Liver (tissue), 9 donors: Measurements from ENCODE around the gene LRRN4CL. TPM values are rescaled to one million over a fixed set of nuclear protein-coding genes. Genes with fewer than 3 reads are reported as not detected.

Source experiments
- DNase-seq: peaks from one replicate; pipeline ENCODE4 v3.0.0-alpha.2; 2017; ENCODE audit warnings: low spot score
- H3K27ac ChIP-seq, 2 donors: one replicate each; pipeline ENCODE4 v1.7.0; 2013; ENCODE audit warnings: inconsistent platforms in 2 of 2, low read length in 2 of 2, control low read depth in 1 of 2, low read depth in 1 of 2, mild to moderate bottlenecking in 1 of 2
- H3K27me3 ChIP-seq, 4 donors: one replicate each; pipeline versions ENCODE4 v1.6.1 to v1.7.0; 2013; ENCODE audit warnings: low read length in 3 of 4, inconsistent platforms in 1 of 4, mild to moderate bottlenecking in 1 of 4, moderate library complexity in 1 of 4; ENCODE audit not compliant: control insufficient read depth in 4 of 4, insufficient read depth in 4 of 4
- H3K36me3 ChIP-seq, 4 donors: one replicate each; pipeline versions ENCODE4 v1.6.1 to v1.7.0; 2013; ENCODE audit warnings: low read length in 3 of 4, mild to moderate bottlenecking in 3 of 4, low read depth in 1 of 4, moderate library complexity in 1 of 4; ENCODE audit not compliant: control insufficient read depth in 4 of 4, insufficient read depth in 3 of 4
- H3K4me1 ChIP-seq, 4 donors: one replicate each; pipeline versions ENCODE4 v1.6.1 to v1.7.0; 2013; ENCODE audit warnings: low read length in 3 of 4, mild to moderate bottlenecking in 3 of 4, moderate library complexity in 1 of 4; ENCODE audit not compliant: control insufficient read depth in 4 of 4, insufficient read depth in 4 of 4
- H3K4me3 ChIP-seq, 3 donors: one replicate each; pipeline versions ENCODE4 v1.6.1 to v1.7.0; 2013; ENCODE audit warnings: low read length in 3 of 3, control low read depth in 1 of 3, low read depth in 1 of 3, mild to moderate bottlenecking in 1 of 3
- H3K9ac ChIP-seq, 2 donors: one replicate each; pipeline ENCODE4 v1.7.0; 2013; ENCODE audit warnings: low read length in 2 of 2, mild to moderate bottlenecking in 2 of 2, moderate library complexity in 2 of 2, control low read depth in 1 of 2, low read depth in 1 of 2
- H3K9me3 ChIP-seq, 4 donors: one replicate each; pipeline versions ENCODE4 v1.6.1 to v1.7.0; 2013; ENCODE audit warnings: low read length in 3 of 4; ENCODE audit not compliant: control insufficient read depth in 4 of 4
- EGR1 ChIP-seq, 2 donors: IDR thresholded peaks; 2 replicates each; pipeline ENCODE4 v1.6.1; 2016 to 2018; ENCODE audit warnings: antibody characterized with exemption in 2 of 2, low read depth in 2 of 2
- FOXA1 ChIP-seq: IDR thresholded peaks from 2 replicates; pipeline ENCODE4 v1.6.1; 2016; ENCODE audit warnings: antibody characterized with exemption
- FOXA2 ChIP-seq: IDR thresholded peaks from 2 replicates; pipeline ENCODE4 v1.6.1; 2016; ENCODE audit warnings: antibody characterized with exemption
- GABPA ChIP-seq, 2 donors: IDR thresholded peaks in 1 of 2; conservative IDR thresholded peaks in 1 of 2; 2 replicates each; pipeline ENCODE4 v1.6.1; 2016; ENCODE audit warnings: antibody characterized with exemption in 2 of 2, mild to moderate bottlenecking in 1 of 2, moderate library complexity in 1 of 2
- HNF4A ChIP-seq, 2 donors: conservative IDR thresholded peaks; 2 replicates each; pipeline ENCODE4 v1.6.1; 2016; ENCODE audit warnings: antibody characterized with exemption in 2 of 2, mild to moderate bottlenecking in 2 of 2
- HNF4G ChIP-seq: IDR thresholded peaks from 2 replicates; pipeline ENCODE4 v1.6.1; 2016; ENCODE audit warnings: antibody characterized with exemption
- JUND ChIP-seq, 2 donors: IDR thresholded peaks; 2 replicates each; pipeline ENCODE4 v1.6.1; 2016; ENCODE audit warnings: antibody characterized with exemption in 2 of 2
- NR2F2 ChIP-seq: IDR thresholded peaks from 2 replicates; pipeline ENCODE4 v1.6.1; 2016; ENCODE audit warnings: antibody characterized with exemption
- RAD21 ChIP-seq, 2 donors: IDR thresholded peaks; 2 replicates each; pipeline ENCODE4 v1.6.1; 2016; ENCODE audit warnings: antibody characterized with exemption in 2 of 2, mild to moderate bottlenecking in 2 of 2
- RXRA ChIP-seq, 2 donors: IDR thresholded peaks; 2 replicates each; pipeline ENCODE4 v1.6.1; 2017 to 2018; ENCODE audit warnings: antibody characterized with exemption in 2 of 2, mild to moderate bottlenecking in 1 of 2
- SP1 ChIP-seq: IDR thresholded peaks from 2 replicates; pipeline ENCODE4 v1.6.1; 2018; ENCODE audit warnings: antibody characterized with exemption, mild to moderate bottlenecking
- TAF1 ChIP-seq: conservative IDR thresholded peaks from 2 replicates; pipeline ENCODE4 v1.6.1; 2016; ENCODE audit warnings: antibody characterized with exemption, mild to moderate bottlenecking
- YY1 ChIP-seq: IDR thresholded peaks from 2 replicates; pipeline ENCODE4 v1.6.1; 2016; ENCODE audit warnings: antibody characterized with exemption, mild to moderate bottlenecking
- WGBS: extraction: QIAGEN DNeasy Blood & Tissue Kit; methylation state at CpG from one replicate; pipeline ENCODE4 v1.1.7; 2013; 5-methylcytosine and 5-hydroxymethylcytosine counted together
- polyA plus RNA-seq, 2 donors: library from polyadenylated mRNA; stranded (reverse) in 1 of 2; unstranded in 1 of 2; fragments of 200-250 nt in 1 of 2; fragments of >200 nt in 1 of 2; fragmentation: Nextera tagmentation in 1 of 2; extraction: Ambion mirVana in 1 of 2; gene quantifications; one replicate each; pipeline versions ENCODE4 v1.2.1 to v1.2.3, GENCODE V29; 2013 to 2015
- total RNA-seq, 2 donors: library from RNA; depleted of rRNA; stranded (reverse); fragments of >200 nt; gene quantifications; one replicate each; pipeline ENCODE4 v1.2.3, GENCODE V29; 2014
- TF ChIP-seq, protein P1 (sequence below): IDR thresholded peaks from 2 replicates; pipeline ENCODE4 v1.6.1; 2016; ENCODE audit warnings: antibody characterized with exemption, mild to moderate bottlenecking
- TF ChIP-seq, protein P2 (sequence below): IDR thresholded peaks from 2 replicates; pipeline ENCODE4 v1.6.1; 2016; ENCODE audit warnings: antibody characterized with exemption
- TF ChIP-seq, protein P3 (sequence below): fragments of 150-350 bp; IDR thresholded peaks from 2 replicates; pipeline ENCODE4 v1.5.1; 2017; ENCODE audit warnings: improper control_type of control experiment, low read depth, low read length; ENCODE audit not compliant: missing input control
- TF ChIP-seq, protein P4 (sequence below): IDR thresholded peaks from 2 replicates; pipeline ENCODE4 v1.6.1; 2016; ENCODE audit warnings: antibody characterized with exemption
- TF ChIP-seq, protein P5 (sequence below): IDR thresholded peaks from 2 replicates; pipeline ENCODE4 v1.6.1; 2016; ENCODE audit warnings: antibody characterized with exemption
- donor health status: healthy.
- donor health status: healthy.
- donor health status: healthy.
- donor health status: healthy.
- donor health status: healthy.

Gene LRRN4CL
- total and polyA plus RNA-seq, 4 donors, result 0.06 to 0.08 TPM; not detected in 2

DNA sequence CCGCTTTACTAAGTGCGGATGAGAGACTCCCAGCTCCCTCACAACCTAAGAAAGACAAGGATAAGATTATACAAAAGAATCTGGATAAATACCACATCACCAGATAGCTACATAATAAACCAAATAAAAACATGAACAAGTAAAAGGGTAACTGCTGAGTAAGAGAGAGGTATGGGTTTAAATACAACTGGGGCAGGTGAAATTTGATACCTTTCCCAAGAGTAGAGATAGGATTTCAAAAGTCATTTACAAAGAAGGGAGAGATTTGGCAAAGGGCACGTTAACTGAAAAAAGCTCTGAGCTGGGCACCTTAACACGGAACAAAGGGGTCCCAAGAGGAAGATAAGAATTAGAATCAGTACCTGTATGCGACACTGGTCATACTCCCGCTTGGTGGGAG, 12.2 kb downstream of the LRRN4CL start:
- TF ChIP-seq GABPA (IDR thresholded peaks at IDR 0.05 in 1 of 2, conservative IDR thresholded peaks at IDR 0.05 in 1 of 2) (no peak), HNF4A (conservative IDR thresholded peaks at IDR 0.05) (no peak), JUND (IDR thresholded peaks at IDR 0.05) (no peak), RAD21 (IDR thresholded peaks at IDR 0.05) (no peak), HNF4G (no peak), EGR1 (IDR thresholded peaks at IDR 0.05; ENCODE audit: low read depth in 2 of 2) (no peak), RXRA (IDR thresholded peaks at IDR 0.05) (no peak), TAF1 (no peak), SP1 (no peak), FOXA2 (no peak), YY1 (no peak), NR2F2 (no peak), FOXA1 (no peak)
- TF ChIP-seq, protein P1, sequence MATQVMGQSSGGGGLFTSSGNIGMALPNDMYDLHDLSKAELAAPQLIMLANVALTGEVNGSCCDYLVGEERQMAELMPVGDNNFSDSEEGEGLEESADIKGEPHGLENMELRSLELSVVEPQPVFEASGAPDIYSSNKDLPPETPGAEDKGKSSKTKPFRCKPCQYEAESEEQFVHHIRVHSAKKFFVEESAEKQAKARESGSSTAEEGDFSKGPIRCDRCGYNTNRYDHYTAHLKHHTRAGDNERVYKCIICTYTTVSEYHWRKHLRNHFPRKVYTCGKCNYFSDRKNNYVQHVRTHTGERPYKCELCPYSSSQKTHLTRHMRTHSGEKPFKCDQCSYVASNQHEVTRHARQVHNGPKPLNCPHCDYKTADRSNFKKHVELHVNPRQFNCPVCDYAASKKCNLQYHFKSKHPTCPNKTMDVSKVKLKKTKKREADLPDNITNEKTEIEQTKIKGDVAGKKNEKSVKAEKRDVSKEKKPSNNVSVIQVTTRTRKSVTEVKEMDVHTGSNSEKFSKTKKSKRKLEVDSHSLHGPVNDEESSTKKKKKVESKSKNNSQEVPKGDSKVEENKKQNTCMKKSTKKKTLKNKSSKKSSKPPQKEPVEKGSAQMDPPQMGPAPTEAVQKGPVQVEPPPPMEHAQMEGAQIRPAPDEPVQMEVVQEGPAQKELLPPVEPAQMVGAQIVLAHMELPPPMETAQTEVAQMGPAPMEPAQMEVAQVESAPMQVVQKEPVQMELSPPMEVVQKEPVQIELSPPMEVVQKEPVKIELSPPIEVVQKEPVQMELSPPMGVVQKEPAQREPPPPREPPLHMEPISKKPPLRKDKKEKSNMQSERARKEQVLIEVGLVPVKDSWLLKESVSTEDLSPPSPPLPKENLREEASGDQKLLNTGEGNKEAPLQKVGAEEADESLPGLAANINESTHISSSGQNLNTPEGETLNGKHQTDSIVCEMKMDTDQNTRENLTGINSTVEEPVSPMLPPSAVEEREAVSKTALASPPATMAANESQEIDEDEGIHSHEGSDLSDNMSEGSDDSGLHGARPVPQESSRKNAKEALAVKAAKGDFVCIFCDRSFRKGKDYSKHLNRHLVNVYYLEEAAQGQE, result no peak
- TF ChIP-seq, protein P2, sequence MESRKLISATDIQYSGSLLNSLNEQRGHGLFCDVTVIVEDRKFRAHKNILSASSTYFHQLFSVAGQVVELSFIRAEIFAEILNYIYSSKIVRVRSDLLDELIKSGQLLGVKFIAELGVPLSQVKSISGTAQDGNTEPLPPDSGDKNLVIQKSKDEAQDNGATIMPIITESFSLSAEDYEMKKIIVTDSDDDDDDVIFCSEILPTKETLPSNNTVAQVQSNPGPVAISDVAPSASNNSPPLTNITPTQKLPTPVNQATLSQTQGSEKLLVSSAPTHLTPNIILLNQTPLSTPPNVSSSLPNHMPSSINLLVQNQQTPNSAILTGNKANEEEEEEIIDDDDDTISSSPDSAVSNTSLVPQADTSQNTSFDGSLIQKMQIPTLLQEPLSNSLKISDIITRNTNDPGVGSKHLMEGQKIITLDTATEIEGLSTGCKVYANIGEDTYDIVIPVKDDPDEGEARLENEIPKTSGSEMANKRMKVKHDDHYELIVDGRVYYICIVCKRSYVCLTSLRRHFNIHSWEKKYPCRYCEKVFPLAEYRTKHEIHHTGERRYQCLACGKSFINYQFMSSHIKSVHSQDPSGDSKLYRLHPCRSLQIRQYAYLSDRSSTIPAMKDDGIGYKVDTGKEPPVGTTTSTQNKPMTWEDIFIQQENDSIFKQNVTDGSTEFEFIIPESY, result no peak
- TF ChIP-seq, protein P3, sequence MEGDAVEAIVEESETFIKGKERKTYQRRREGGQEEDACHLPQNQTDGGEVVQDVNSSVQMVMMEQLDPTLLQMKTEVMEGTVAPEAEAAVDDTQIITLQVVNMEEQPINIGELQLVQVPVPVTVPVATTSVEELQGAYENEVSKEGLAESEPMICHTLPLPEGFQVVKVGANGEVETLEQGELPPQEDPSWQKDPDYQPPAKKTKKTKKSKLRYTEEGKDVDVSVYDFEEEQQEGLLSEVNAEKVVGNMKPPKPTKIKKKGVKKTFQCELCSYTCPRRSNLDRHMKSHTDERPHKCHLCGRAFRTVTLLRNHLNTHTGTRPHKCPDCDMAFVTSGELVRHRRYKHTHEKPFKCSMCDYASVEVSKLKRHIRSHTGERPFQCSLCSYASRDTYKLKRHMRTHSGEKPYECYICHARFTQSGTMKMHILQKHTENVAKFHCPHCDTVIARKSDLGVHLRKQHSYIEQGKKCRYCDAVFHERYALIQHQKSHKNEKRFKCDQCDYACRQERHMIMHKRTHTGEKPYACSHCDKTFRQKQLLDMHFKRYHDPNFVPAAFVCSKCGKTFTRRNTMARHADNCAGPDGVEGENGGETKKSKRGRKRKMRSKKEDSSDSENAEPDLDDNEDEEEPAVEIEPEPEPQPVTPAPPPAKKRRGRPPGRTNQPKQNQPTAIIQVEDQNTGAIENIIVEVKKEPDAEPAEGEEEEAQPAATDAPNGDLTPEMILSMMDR, result no peak
- TF ChIP-seq, protein P4, sequence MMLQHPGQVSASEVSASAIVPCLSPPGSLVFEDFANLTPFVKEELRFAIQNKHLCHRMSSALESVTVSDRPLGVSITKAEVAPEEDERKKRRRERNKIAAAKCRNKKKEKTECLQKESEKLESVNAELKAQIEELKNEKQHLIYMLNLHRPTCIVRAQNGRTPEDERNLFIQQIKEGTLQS, result no peak
- TF ChIP-seq, protein P5, sequence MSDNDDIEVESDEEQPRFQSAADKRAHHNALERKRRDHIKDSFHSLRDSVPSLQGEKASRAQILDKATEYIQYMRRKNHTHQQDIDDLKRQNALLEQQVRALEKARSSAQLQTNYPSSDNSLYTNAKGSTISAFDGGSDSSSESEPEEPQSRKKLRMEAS, result no peak
- H3K27ac ChIP-seq, result no peak overlapping the region
- no peak overlapping the region for H3K4me3 ChIP-seq
- WGBS, result 82% methylated on average over 6 of the region's 6 CpGs
- H3K27me3 ChIP-seq, result no peaks in the 10 kb centered on the region
- no peak overlapping the region for H3K9ac ChIP-seq
- DNase-seq, result no peak
- peaks cover 7 to 50% (median 41%) of the 10 kb centered on the region in 4 donors for H3K4me1 ChIP-seq
- no peaks in the 10 kb centered on the region for H3K9me3 ChIP-seq
- H3K36me3 ChIP-seq, result peaks cover 0 to 6% (median 3%) of the 10 kb centered on the region in 4 donors
